ENCODE results near the gene TEX264. TPM values are rescaled to one million over a fixed set of nuclear protein-coding genes. Genes with fewer than 3 reads are reported as not detected.

The TEX264 gene
- total and polyA plus RNA-seq, 2 of the 13 experiments (the other 11 are each of a cell fraction or from before 2014, with no cell fraction given), result 35.2 to 52.1 TPM

- Histone ChIP-seq H3K9ac (ENCODE audit: insufficient read depth, low read depth, low read length) (no peak overlapping the region), H3K79me2 (ENCODE audit: insufficient read depth, low read length) (peaks cover 4% of the 10 kb centered on the region), H3K9me3 (ENCODE audit: low read length) (no peaks in the 10 kb centered on the region), H2AFZ (ENCODE audit: low read length) (no peak overlapping the region), H3K27me3 (ENCODE audit: control insufficient read depth in 1 of 2, insufficient read depth in 2 of 2, low read length in 2 of 2) (no peaks in the 10 kb centered on the region), H4K20me1 (ENCODE audit: insufficient read depth, low read length) (no peaks in the 10 kb centered on the region), H3K27ac (ENCODE audit: extremely low read length, insufficient read depth, low read length) (no peak overlapping the region), H3K4me2 (ENCODE audit: low read depth, low read length) (no peak overlapping the region), H3K36me3 (replicated peaks in 1 of 2; ENCODE audit: control insufficient read depth in 1 of 2, insufficient read depth in 2 of 2, low read length in 2 of 2) (no peaks in the 10 kb centered on the region), H3K4me1 (ENCODE audit: insufficient read depth, low read length) (peaks cover 42% of the 10 kb centered on the region), H3K4me3 (replicated peaks in 1 of 3; ENCODE audit: insufficient read depth in 1 of 3, low read depth in 2 of 3, low read length in 3 of 3) (no peak overlapping the region)
- POLR2A ChIA-PET, result interaction anchor here (1.6 to 4.2 kb wide), 2 partner anchors 167 to 169 kb away, joined by 9 to 44 read pairs; partner anchors contain the start of gene DCAF1
- no TSS peak for BruUV-seq (replicated peaks)
- WGBS (ENCODE audit: low lambda C conversion rate), result 100% methylated on average over 1 of the region's 1 CpG
- CTCF ChIA-PET (ENCODE audit: low intra/inter-chr PET ratio, low total read pairs), result interaction anchor here (0.7 to 1.9 kb wide), 5 partner anchors 13 to 167 kb away, joined by 3 to 12 read pairs (median 7); no protein-coding TSS in a partner anchor
- intact Hi-C loops (cut with micrococcal nuclease; ENCODE audit: unreplicated experiment) (loop anchor here (1.0 kb wide), 1 partner anchor 167 kb away; no protein-coding TSS in a partner anchor), in situ Hi-C loops (cut with HindIII; ENCODE audit: extremely low pct_ligation_motif_present, low pct_unique_long_range_greater_than_20kb) (loop anchor here (5.0 kb wide), 1 partner anchor 166 kb away; the partner anchor contains the start of gene DCAF1)
- FAIRE-seq (no peak), DNase-seq (ENCODE audit: low spot score) (no peak), ATAC-seq (no peak)
- TF ChIP-seq CBX2 (IDR thresholded peaks at IDR 0.05; ENCODE audit: low read depth, low read length) (no peak), CBX2 (CRISPR knock-in tag; IDR thresholded peaks at IDR 0.05; ENCODE audit: low read depth) (no peak), RXRB (CRISPR knock-in tag; IDR thresholded peaks at IDR 0.05; ENCODE audit: borderline replicate concordance) (no peak), ZNF136 (CRISPR knock-in tag; IDR thresholded peaks at IDR 0.05; ENCODE audit: low read depth) (no peak), ZNF383 (CRISPR knock-in tag; IDR thresholded peaks at IDR 0.05; ENCODE audit: borderline replicate concordance) (no peak), XRCC5 (optimal IDR thresholded peaks at IDR 0.05; ENCODE audit: low read length) (no peak)
Measured at GRCh38 chr3:51668756-51669155, 2.3 kb upstream of the TEX264 start.

GRCh38 chr3:51669241-51670052 lies 1.6 kb upstream of the TEX264 start:
- DNase-seq (ENCODE audit: low spot score), result peak; percentile 73
- no peak overlapping the region for H3K9ac ChIP-seq (ENCODE audit: insufficient read depth, low read depth, low read length)
- ChIA-PET POLR2A (interaction anchor here (1.6 to 4.2 kb wide), 2 partner anchors 168 to 170 kb away, joined by 9 to 44 read pairs; partner anchors contain the start of gene DCAF1), CTCF (ENCODE audit: low intra/inter-chr PET ratio, low total read pairs) (interaction anchor here (0.7 to 1.9 kb wide), 5 partner anchors 13 to 168 kb away, joined by 3 to 12 read pairs (median 7); no protein-coding TSS in a partner anchor)
- H3K79me2 ChIP-seq (ENCODE audit: insufficient read depth, low read length), result peaks cover 4% of the 10 kb centered on the region
- WGBS (ENCODE audit: low lambda C conversion rate), result 46% methylated on average over 5 of the region's 9 CpGs
- peak; percentile 49 for ATAC-seq
- H3K27me3 ChIP-seq (ENCODE audit: control insufficient read depth in 1 of 2, insufficient read depth in 2 of 2, low read length in 2 of 2), result no peaks in the 10 kb centered on the region
- no peaks in the 10 kb centered on the region; a peak in 1 of 5 replicates for H3K36me3 ChIP-seq (replicated peaks in 1 of 2; ENCODE audit: control insufficient read depth in 1 of 2, insufficient read depth in 2 of 2, low read length in 2 of 2)
- no TSS peak for BruUV-seq (replicated peaks)
- no peak overlapping the region; a peak in 1 of 6 replicates for H3K4me3 ChIP-seq (replicated peaks in 1 of 3; ENCODE audit: insufficient read depth in 1 of 3, low read depth in 2 of 3, low read length in 3 of 3)
- no peak overlapping the region for H2AFZ ChIP-seq (ENCODE audit: low read length)
- peak overlapping the region; percentile 26; the same call in 1 of the 2 replicates for H3K4me2 ChIP-seq (ENCODE audit: low read depth, low read length)
- intact Hi-C loops (cut with micrococcal nuclease; ENCODE audit: unreplicated experiment), result loop anchor here (1.0 to 10.0 kb wide), 2 partner anchors 168 to 285 kb away; partner anchors contain the start of gene MANF
- no peaks in the 10 kb centered on the region for H3K9me3 ChIP-seq (ENCODE audit: low read length)
- no peak overlapping the region for H3K27ac ChIP-seq (ENCODE audit: extremely low read length, insufficient read depth, low read length)
- peaks cover 44% of the 10 kb centered on the region for H3K4me1 ChIP-seq (ENCODE audit: insufficient read depth, low read length)
- no peaks in the 10 kb centered on the region for H4K20me1 ChIP-seq (ENCODE audit: insufficient read depth, low read length)
- in situ Hi-C loops (cut with HindIII; ENCODE audit: extremely low pct_ligation_motif_present, low pct_unique_long_range_greater_than_20kb), result loop anchor here (5.0 kb wide), 1 partner anchor 167 kb away; the partner anchor contains the start of gene DCAF1
- peak; percentile 82 for FAIRE-seq
- peak; percentile 56; the same call in 1 of the 3 replicates for TF ChIP-seq MXI1 (IDR thresholded peaks at IDR 0.05; ENCODE audit: borderline replicate concordance, low read depth, low read length)
- TF ChIP-seq GABPA (IDR thresholded peaks at IDR 0.05; ENCODE audit: low read depth, low read length), result no peak
- TF ChIP-seq GABPA (CRISPR knock-in tag; IDR thresholded peaks at IDR 0.05; ENCODE audit: low read depth), result no peak
- no peak for TF ChIP-seq RNF2 (conservative IDR thresholded peaks at IDR 0.05; ENCODE audit: low read depth)
- TF ChIP-seq TCF12 (IDR thresholded peaks at IDR 0.05), result no peak
- TF ChIP-seq TCF12 (CRISPR knock-in tag; IDR thresholded peaks at IDR 0.05), result no peak
- TF ChIP-seq, protein P1, sequence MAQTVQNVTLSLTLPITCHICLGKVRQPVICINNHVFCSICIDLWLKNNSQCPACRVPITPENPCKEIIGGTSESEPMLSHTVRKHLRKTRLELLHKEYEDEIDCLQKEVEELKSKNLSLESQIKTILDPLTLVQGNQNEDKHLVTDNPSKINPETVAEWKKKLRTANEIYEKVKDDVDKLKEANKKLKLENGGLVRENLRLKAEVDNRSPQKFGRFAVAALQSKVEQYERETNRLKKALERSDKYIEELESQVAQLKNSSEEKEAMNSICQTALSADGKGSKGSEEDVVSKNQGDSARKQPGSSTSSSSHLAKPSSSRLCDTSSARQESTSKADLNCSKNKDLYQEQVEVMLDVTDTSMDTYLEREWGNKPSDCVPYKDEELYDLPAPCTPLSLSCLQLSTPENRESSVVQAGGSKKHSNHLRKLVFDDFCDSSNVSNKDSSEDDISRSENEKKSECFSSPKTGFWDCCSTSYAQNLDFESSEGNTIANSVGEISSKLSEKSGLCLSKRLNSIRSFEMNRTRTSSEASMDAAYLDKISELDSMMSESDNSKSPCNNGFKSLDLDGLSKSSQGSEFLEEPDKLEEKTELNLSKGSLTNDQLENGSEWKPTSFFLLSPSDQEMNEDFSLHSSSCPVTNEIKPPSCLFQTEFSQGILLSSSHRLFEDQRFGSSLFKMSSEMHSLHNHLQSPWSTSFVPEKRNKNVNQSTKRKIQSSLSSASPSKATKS (CRISPR knock-in tag; IDR thresholded peaks at IDR 0.05), result no peak
- TF ChIP-seq SIN3A (IDR thresholded peaks at IDR 0.05; ENCODE audit: borderline replicate concordance, low read depth, low read length), result no peak
- 0 out of 2 replicates have a peak, but pooled peaks have one; percentile 7 for TF ChIP-seq BHLHE40 (IDR thresholded peaks at IDR 0.05; ENCODE audit: low read length)
- TF ChIP-seq ZFY (CRISPR knock-in tag; IDR thresholded peaks at IDR 0.05), result peak; percentile 18; the same call in 1 of the 2 replicates
- TF ChIP-seq PLRG1 (conservative IDR thresholded peaks at IDR 0.05), result no peak
